HG03460 (cell line): Measurements from ENCODE around the gene CSTPP1.
"Not testable (repeated sequence)": the region's sequence is repeated elsewhere in the genome, so short reads cannot be mapped to it uniquely, and the experiment has no call there.

Source experiments
- ATAC-seq: cut with Tn5 transposase; IDR thresholded peaks from one replicate; pipeline ENCODE4 v1.9.1; 2021; ENCODE audit not compliant: unreplicated experiment

The CSTPP1 gene

GRCh38 chr11:47198161-47198560 is 261.6 kb downstream of the CSTPP1 start:
- not testable (repeated sequence) for ATAC-seq

GRCh38 chr11:47201015-47201414 is 264.5 kb downstream of the CSTPP1 start:
- ATAC-seq: no peak

GRCh38 chr11:47202576-47202975 is 266.0 kb downstream of the CSTPP1 start:
- no peak for ATAC-seq

GRCh38 chr11:47204637-47204989 is 268.1 kb downstream of the CSTPP1 start:
- no peak for ATAC-seq

- ATAC-seq: not testable (repeated sequence)
These were observed 270.0 kb downstream of the CSTPP1 start for GRCh38 chr11:47206577-47206976.

- no peak for ATAC-seq
These were observed 270.9 kb downstream of the CSTPP1 start for GRCh38 chr11:47207459-47207858.

GRCh38 chr11:47208008-47208552 is 271.5 kb downstream of the CSTPP1 start:
- ATAC-seq: not testable (repeated sequence)

- no peak for ATAC-seq
These were observed 272.1 kb downstream of the CSTPP1 start for GRCh38 chr11:47208628-47209027.
